ENCODE measurements around the gene ITPKC. TPM values are rescaled to one million over a fixed set of nuclear protein-coding genes. Genes with fewer than 3 reads are reported as not detected.

Gene ITPKC
- total and polyA plus RNA-seq, 2 experiments from 2014 or later, result 5.3 to 12.6 TPM

DNA sequence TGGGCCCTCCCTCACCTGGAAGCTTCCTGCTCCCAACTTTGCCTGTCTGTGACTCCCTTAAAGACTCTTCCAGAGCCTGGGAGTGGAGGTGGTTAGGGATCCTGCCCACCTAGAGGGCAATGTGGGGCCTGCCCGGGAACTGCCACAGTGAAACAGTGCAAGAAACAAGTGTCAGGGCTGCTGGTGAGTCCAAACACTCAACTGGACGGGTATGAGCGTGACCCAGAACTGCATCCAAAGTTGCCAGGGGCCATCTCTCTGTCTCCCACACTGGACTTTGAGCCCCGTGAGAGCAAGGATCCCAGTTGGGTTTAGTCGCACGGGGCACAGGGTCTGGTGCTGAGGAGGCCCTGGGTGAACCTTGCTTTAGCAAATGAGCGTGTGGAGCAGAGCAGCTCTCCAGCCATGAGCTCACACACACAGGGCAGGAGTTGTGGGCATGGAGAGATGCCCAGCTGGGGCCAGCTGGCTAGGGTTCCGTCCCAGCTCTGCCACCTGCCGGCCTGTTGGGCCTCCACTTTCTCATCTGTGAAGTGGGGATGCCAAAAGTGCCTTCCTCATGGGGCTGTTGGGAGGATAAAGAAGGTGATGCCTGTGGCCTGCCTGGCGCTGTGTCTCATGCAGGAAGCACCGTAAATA, 23.6 kb upstream of the ITPKC start:
- Histone ChIP-seq H2AFZ (no peak overlapping the region), H3K79me2 (replicated peaks; ENCODE audit: insufficient read depth) (peaks cover 15% of the 10 kb centered on the region), H3K4me3 (no peak overlapping the region), H4K20me1 (replicated peaks; ENCODE audit: insufficient read depth) (peaks cover 6% of the 10 kb centered on the region), H3K27me3 (ENCODE audit: insufficient read depth) (no peaks in the 10 kb centered on the region), H3K9me2 (ENCODE audit: insufficient read depth) (no peaks in the 10 kb centered on the region), H3K36me3 (ENCODE audit: insufficient read depth) (peaks cover 4% of the 10 kb centered on the region; the same call in 1 of the 2 replicates), H3K4me2 (no peak overlapping the region), H3F3A (replicated peaks; ENCODE audit: low read depth) (no peaks in the 10 kb centered on the region; the same call in 1 of the 2 replicates), H3K4me1 (ENCODE audit: insufficient read depth) (peaks cover 8% of the 10 kb centered on the region; the same call in 1 of the 2 replicates), H3K27ac (ENCODE audit: low read depth) (no peak overlapping the region)
- no peak overlapping the region for H3K27ac Mint-ChIP-seq
- ATAC-seq (no peak), DNase-seq (ENCODE audit: low spot score) (no peak)
- peaks cover 4% of the 10 kb centered on the region for H3K27me3 Mint-ChIP-seq (ENCODE audit: insufficient read depth, low read depth, poor library complexity)
- H3K36me3 Mint-ChIP-seq (ENCODE audit: low read depth), result peaks cover 10% of the 10 kb centered on the region
- no peaks in the 10 kb centered on the region for H3K9me3 Mint-ChIP-seq
- peaks cover 17% of the 10 kb centered on the region for H3K4me1 Mint-ChIP-seq
- TF ChIP-seq EZH2 (IDR thresholded peaks at IDR 0.05; ENCODE audit: low read depth, unreplicated experiment) (no peak), CREB1 (CRISPR knock-in tag; IDR thresholded peaks at IDR 0.05; ENCODE audit: low read depth) (no peak), ZNF114 (CRISPR knock-in tag; IDR thresholded peaks at IDR 0.05) (no peak), JUNB (IDR thresholded peaks at IDR 0.05; ENCODE audit: unreplicated experiment) (no peak), POLR2AphosphoS5 (IDR thresholded peaks at IDR 0.05; ENCODE audit: low read depth) (no peak), STAT1 (IDR thresholded peaks at IDR 0.05; ENCODE audit: unreplicated experiment) (no peak), EZH2phosphoT487 (IDR thresholded peaks at IDR 0.05; ENCODE audit: unreplicated experiment) (no peak), ZNF331 (CRISPR knock-in tag; IDR thresholded peaks at IDR 0.05; ENCODE audit: low read depth) (no peak), NANOG (IDR thresholded peaks at IDR 0.05; ENCODE audit: borderline replicate concordance) (no peak)
- TF ChIP-seq, protein P1, sequence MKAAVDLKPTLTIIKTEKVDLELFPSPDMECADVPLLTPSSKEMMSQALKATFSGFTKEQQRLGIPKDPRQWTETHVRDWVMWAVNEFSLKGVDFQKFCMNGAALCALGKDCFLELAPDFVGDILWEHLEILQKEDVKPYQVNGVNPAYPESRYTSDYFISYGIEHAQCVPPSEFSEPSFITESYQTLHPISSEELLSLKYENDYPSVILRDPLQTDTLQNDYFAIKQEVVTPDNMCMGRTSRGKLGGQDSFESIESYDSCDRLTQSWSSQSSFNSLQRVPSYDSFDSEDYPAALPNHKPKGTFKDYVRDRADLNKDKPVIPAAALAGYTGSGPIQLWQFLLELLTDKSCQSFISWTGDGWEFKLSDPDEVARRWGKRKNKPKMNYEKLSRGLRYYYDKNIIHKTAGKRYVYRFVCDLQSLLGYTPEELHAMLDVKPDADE (IDR thresholded peaks at IDR 0.05), result no peak
- TF ChIP-seq, protein P2, sequence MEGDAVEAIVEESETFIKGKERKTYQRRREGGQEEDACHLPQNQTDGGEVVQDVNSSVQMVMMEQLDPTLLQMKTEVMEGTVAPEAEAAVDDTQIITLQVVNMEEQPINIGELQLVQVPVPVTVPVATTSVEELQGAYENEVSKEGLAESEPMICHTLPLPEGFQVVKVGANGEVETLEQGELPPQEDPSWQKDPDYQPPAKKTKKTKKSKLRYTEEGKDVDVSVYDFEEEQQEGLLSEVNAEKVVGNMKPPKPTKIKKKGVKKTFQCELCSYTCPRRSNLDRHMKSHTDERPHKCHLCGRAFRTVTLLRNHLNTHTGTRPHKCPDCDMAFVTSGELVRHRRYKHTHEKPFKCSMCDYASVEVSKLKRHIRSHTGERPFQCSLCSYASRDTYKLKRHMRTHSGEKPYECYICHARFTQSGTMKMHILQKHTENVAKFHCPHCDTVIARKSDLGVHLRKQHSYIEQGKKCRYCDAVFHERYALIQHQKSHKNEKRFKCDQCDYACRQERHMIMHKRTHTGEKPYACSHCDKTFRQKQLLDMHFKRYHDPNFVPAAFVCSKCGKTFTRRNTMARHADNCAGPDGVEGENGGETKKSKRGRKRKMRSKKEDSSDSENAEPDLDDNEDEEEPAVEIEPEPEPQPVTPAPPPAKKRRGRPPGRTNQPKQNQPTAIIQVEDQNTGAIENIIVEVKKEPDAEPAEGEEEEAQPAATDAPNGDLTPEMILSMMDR (conservative IDR thresholded peaks at IDR 0.05; ENCODE audit: low read depth in 2 of 2), result no peak
- TF ChIP-seq, protein P3, sequence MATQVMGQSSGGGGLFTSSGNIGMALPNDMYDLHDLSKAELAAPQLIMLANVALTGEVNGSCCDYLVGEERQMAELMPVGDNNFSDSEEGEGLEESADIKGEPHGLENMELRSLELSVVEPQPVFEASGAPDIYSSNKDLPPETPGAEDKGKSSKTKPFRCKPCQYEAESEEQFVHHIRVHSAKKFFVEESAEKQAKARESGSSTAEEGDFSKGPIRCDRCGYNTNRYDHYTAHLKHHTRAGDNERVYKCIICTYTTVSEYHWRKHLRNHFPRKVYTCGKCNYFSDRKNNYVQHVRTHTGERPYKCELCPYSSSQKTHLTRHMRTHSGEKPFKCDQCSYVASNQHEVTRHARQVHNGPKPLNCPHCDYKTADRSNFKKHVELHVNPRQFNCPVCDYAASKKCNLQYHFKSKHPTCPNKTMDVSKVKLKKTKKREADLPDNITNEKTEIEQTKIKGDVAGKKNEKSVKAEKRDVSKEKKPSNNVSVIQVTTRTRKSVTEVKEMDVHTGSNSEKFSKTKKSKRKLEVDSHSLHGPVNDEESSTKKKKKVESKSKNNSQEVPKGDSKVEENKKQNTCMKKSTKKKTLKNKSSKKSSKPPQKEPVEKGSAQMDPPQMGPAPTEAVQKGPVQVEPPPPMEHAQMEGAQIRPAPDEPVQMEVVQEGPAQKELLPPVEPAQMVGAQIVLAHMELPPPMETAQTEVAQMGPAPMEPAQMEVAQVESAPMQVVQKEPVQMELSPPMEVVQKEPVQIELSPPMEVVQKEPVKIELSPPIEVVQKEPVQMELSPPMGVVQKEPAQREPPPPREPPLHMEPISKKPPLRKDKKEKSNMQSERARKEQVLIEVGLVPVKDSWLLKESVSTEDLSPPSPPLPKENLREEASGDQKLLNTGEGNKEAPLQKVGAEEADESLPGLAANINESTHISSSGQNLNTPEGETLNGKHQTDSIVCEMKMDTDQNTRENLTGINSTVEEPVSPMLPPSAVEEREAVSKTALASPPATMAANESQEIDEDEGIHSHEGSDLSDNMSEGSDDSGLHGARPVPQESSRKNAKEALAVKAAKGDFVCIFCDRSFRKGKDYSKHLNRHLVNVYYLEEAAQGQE (IDR thresholded peaks at IDR 0.05; ENCODE audit: unreplicated experiment), result no peak
- H3K4me3 Mint-ChIP-seq, result no peak overlapping the region; the same call in 2 of the 3 replicates

Data from GM23338 (cell line).